ENCODE results near the gene MAP3K3.

Gene MAP3K3

DNA sequence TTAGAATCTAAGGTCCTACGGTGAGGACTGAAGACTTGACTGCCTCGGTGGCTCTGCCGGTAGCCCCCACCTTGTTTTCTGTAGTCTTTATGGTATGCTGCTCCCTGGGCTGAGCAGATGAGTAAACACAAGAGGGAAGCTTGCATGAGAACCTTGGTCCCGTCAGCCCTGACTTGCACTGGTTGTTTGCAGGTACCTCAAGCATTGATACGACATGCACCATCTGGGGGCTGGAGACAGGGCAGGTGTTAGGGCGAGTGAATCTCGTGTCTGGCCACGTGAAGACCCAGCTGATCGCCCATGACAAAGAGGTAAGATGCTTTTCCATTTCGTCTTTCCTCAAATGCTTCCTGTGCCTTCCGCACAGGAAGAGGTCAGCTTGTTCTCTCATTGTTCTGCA lies 42.6 kb upstream of the MAP3K3 start:
- Histone ChIP-seq H3K9ac (no peak overlapping the region), H3K4me1 (ENCODE audit: low read depth, poor library complexity, severe bottlenecking) (peaks cover 4% of the 10 kb centered on the region), H3K79me2 (ENCODE audit: insufficient read depth, low read depth) (no peaks in the 10 kb centered on the region), H4K20me1 (ENCODE audit: insufficient read depth) (no peaks in the 10 kb centered on the region), H3K27me3 (ENCODE audit: insufficient read depth, low read depth) (no peaks in the 10 kb centered on the region), H3K36me3 (ENCODE audit: insufficient read depth) (no peaks in the 10 kb centered on the region), H3K27ac (no peak overlapping the region), H2AFZ (ENCODE audit: low read depth) (no peak overlapping the region), H3K4me3 (IDR thresholded peaks at IDR 0.05; ENCODE audit: insufficient read depth, low read depth, low read length) (no peak overlapping the region), H3K4me2 (no peak overlapping the region)
- TF ChIP-seq, protein P1, sequence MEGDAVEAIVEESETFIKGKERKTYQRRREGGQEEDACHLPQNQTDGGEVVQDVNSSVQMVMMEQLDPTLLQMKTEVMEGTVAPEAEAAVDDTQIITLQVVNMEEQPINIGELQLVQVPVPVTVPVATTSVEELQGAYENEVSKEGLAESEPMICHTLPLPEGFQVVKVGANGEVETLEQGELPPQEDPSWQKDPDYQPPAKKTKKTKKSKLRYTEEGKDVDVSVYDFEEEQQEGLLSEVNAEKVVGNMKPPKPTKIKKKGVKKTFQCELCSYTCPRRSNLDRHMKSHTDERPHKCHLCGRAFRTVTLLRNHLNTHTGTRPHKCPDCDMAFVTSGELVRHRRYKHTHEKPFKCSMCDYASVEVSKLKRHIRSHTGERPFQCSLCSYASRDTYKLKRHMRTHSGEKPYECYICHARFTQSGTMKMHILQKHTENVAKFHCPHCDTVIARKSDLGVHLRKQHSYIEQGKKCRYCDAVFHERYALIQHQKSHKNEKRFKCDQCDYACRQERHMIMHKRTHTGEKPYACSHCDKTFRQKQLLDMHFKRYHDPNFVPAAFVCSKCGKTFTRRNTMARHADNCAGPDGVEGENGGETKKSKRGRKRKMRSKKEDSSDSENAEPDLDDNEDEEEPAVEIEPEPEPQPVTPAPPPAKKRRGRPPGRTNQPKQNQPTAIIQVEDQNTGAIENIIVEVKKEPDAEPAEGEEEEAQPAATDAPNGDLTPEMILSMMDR (conservative IDR thresholded peaks at IDR 0.05; ENCODE audit: low read depth, low read length) = no peak

DNA sequence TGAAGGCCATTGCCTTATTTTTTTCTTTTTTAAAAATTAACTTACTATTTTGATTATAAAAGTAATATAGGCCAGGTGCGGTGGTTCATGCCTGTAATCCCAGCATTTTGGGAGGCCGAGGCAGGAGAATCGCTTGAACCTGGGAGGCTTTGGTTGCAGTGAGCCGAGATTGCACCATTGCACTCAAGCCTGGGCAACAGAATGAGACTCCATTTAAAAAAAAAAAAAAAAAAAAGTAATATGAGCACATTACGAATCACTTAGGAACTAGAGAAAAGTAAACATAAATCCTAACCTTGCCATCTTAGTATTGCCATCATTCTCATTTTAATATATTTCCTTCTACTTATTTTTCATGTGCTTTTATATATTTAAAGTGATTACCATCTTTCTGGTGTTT lies 34.4 kb upstream of the MAP3K3 start:
- 0 out of 2 replicates have a peak, but pooled peaks cover 7% of the 10 kb centered on the region for H4K20me1 ChIP-seq (ENCODE audit: insufficient read depth)
- H3K9ac ChIP-seq = no peak overlapping the region
- no peaks in the 10 kb centered on the region for H3K27me3 ChIP-seq (ENCODE audit: insufficient read depth, low read depth)
- no peak overlapping the region for H3K4me3 ChIP-seq (IDR thresholded peaks at IDR 0.05; ENCODE audit: insufficient read depth, low read depth, low read length)
- H2AFZ ChIP-seq (ENCODE audit: low read depth) = no peak overlapping the region
- TF ChIP-seq, protein P1 (conservative IDR thresholded peaks at IDR 0.05; ENCODE audit: low read depth, low read length) = no peak
- H3K79me2 ChIP-seq (ENCODE audit: insufficient read depth, low read depth) = no peaks in the 10 kb centered on the region
- H3K4me1 ChIP-seq (ENCODE audit: low read depth, poor library complexity, severe bottlenecking) = peaks cover 21% of the 10 kb centered on the region
- H3K36me3 ChIP-seq (ENCODE audit: insufficient read depth) = no peaks in the 10 kb centered on the region
- H3K4me2 ChIP-seq = no peak overlapping the region
- no peak overlapping the region for H3K27ac ChIP-seq

DNA sequence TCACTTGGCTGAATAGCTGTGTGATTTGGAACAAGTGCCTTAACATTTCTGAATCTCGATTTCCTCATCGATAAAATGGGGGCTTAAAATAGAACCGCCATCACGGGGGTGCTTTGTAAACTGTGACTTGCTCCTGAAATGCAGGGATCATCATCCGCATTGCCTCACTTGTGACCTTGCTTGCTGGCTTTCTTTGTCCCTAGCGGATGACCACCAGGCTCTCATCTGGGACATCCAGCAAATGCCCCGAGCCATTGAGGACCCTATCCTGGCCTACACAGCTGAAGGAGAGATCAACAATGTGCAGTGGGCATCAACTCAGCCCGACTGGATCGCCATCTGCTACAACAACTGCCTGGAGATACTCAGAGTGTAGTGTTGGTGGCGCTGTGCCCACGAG lies 33.4 kb upstream of the MAP3K3 start:
- Histone ChIP-seq H3K36me3 (ENCODE audit: insufficient read depth) (no peaks in the 10 kb centered on the region), H3K27me3 (ENCODE audit: insufficient read depth, low read depth) (no peaks in the 10 kb centered on the region), H3K27ac (no peak overlapping the region), H3K79me2 (ENCODE audit: insufficient read depth, low read depth) (no peaks in the 10 kb centered on the region), H3K4me1 (ENCODE audit: low read depth, poor library complexity, severe bottlenecking) (peaks cover 21% of the 10 kb centered on the region), H4K20me1 (ENCODE audit: insufficient read depth) (0 out of 2 replicates have a peak, but pooled peaks cover 7% of the 10 kb centered on the region), H2AFZ (ENCODE audit: low read depth) (no peak overlapping the region), H3K4me2 (no peak overlapping the region), H3K4me3 (IDR thresholded peaks at IDR 0.05; ENCODE audit: insufficient read depth, low read depth, low read length) (no peak overlapping the region), H3K9ac (no peak overlapping the region)
- TF ChIP-seq, protein P1 (conservative IDR thresholded peaks at IDR 0.05; ENCODE audit: low read depth, low read length) = no peak

DNA sequence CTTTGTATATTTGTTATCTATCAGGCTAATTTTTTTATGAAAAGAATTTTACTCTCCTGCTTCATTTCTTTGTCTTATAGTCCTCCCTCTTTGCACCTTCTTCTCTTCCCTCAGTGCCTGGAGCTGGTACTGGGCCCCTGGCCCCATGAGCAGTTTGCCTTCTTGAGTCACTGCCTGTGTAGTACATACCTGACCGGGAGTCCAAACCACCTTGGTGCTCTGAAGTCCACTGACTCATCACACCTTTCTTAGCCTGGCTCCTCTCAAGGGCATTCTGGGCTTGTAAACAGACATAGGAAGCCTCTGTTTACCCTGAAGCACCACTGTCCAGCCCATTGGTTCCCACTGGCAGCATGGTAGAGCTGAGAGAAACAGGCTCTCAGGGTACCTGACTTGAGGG lies 32.6 kb upstream of the MAP3K3 start:
- Histone ChIP-seq H3K27me3 (ENCODE audit: insufficient read depth, low read depth) (no peaks in the 10 kb centered on the region), H3K4me3 (IDR thresholded peaks at IDR 0.05; ENCODE audit: insufficient read depth, low read depth, low read length) (no peak overlapping the region), H4K20me1 (ENCODE audit: insufficient read depth) (0 out of 2 replicates have a peak, but pooled peaks cover 7% of the 10 kb centered on the region), H3K36me3 (ENCODE audit: insufficient read depth) (no peaks in the 10 kb centered on the region), H3K9ac (no peak overlapping the region), H2AFZ (ENCODE audit: low read depth) (no peak overlapping the region), H3K4me1 (ENCODE audit: low read depth, poor library complexity, severe bottlenecking) (peaks cover 17% of the 10 kb centered on the region), H3K4me2 (no peak overlapping the region), H3K79me2 (ENCODE audit: insufficient read depth, low read depth) (no peaks in the 10 kb centered on the region), H3K27ac (no peak overlapping the region)
- TF ChIP-seq, protein P1 (conservative IDR thresholded peaks at IDR 0.05; ENCODE audit: low read depth, low read length) = no peak

Measured in KMS-11 (cell line).